WTC11 (cell line): Measurements from ENCODE around the gene CCDC92. TPM values are rescaled to one million over a fixed set of nuclear protein-coding genes. Genes with fewer than 3 reads are reported as not detected.

ENCODE experiments used
- ATAC-seq: fragments of 200-7000 bp; cut with Tn5 transposase; 2 replicates; pipeline ENCODE4 v1.10.0; 2021; ENCODE audit warnings: mild to moderate bottlenecking, moderate library complexity
- CTCF ChIA-PET: fragments of 300-600 bp; sonication (Branson Sonifier 250); formaldehyde crosslinking; loops from one replicate; lab custom pipeline; 2021; ENCODE audit warnings: antibody characterized with exemption; lab: Charles Lee
- POLR2A ChIA-PET: fragments of 350-600 bp; sonication (Branson Sonifier 250); formaldehyde crosslinking; loops from one replicate; lab custom pipeline; 2021; ENCODE audit warnings: antibody characterized with exemption; lab: Charles Lee
- DNase-seq: peaks from one replicate; pipeline ENCODE4 v3.0.0; 2021; ENCODE audit warnings: low spot score
- H3K27ac Mint-ChIP-seq: 2 replicates; pipeline ENCODE4 v1.8.0; 2021; ENCODE audit warnings: mixed read lengths
- H3K27me3 Mint-ChIP-seq: 2 replicates; pipeline ENCODE4 v1.8.0; 2021; ENCODE audit warnings: low read depth, mild to moderate bottlenecking, moderate library complexity, mixed read lengths
- H3K36me3 Mint-ChIP-seq: 2 replicates; pipeline ENCODE4 v1.8.0; 2021; ENCODE audit warnings: mixed read lengths
- H3K4me1 Mint-ChIP-seq: 2 replicates; pipeline ENCODE4 v1.8.0; 2022; ENCODE audit warnings: mixed read lengths
- H3K4me3 Mint-ChIP-seq: 2 replicates; pipeline ENCODE4 v1.8.0; 2021; ENCODE audit warnings: mild to moderate bottlenecking, moderate library complexity, mixed read lengths
- H3K9me3 Mint-ChIP-seq: 2 replicates; pipeline ENCODE4 v1.8.0; 2021; ENCODE audit warnings: mixed read lengths
- ATF1 ChIP-seq: sonication (generic); formaldehyde crosslinking; IDR thresholded peaks from 2 replicates; pipeline ENCODE4 v1.8.1; 2023; ENCODE audit warnings: mild to moderate bottlenecking, moderate library complexity, missing genetic modification reagents
- ESRRA ChIP-seq: sonication (generic); formaldehyde crosslinking; IDR thresholded peaks from 2 replicates; pipeline ENCODE4 v1.8.1; 2022; ENCODE audit warnings: mild to moderate bottlenecking, missing genetic modification reagents, borderline replicate concordance
- FOXJ3 ChIP-seq: sonication (generic); formaldehyde crosslinking; IDR thresholded peaks from 2 replicates; pipeline ENCODE4 v1.9.0; 2021; ENCODE audit warnings: missing genetic modification reagents, mild to moderate bottlenecking, borderline replicate concordance
- KAT7 ChIP-seq: sonication (generic); formaldehyde crosslinking; IDR thresholded peaks from 2 replicates; pipeline ENCODE4 v1.8.1; 2023; ENCODE audit warnings: missing genetic modification reagents, mild to moderate bottlenecking, borderline replicate concordance
- PRRX2 ChIP-seq: fragments of 250-450 bp; sonication (Bioruptor Pico); IDR thresholded peaks from 2 replicates; pipeline ENCODE4 v1.8.0; 2021; ENCODE audit warnings: mild to moderate bottlenecking
- ZBTB21 ChIP-seq: sonication (generic); formaldehyde crosslinking; IDR thresholded peaks from 2 replicates; pipeline ENCODE4 v1.8.1; 2023; ENCODE audit warnings: mild to moderate bottlenecking, missing genetic modification reagents, borderline replicate concordance
- ZNF121 ChIP-seq: sonication (generic); formaldehyde crosslinking; IDR thresholded peaks from 2 replicates; pipeline ENCODE4 v1.8.0; 2023; ENCODE audit warnings: missing genetic modification reagents
- ZNF138 ChIP-seq: sonication (generic); formaldehyde crosslinking; conservative IDR thresholded peaks from 2 replicates; pipeline ENCODE4 v1.8.1; 2022; ENCODE audit warnings: mild to moderate bottlenecking, moderate library complexity, missing genetic modification reagents
- ZNF317 ChIP-seq: sonication (generic); formaldehyde crosslinking; IDR thresholded peaks from 2 replicates; pipeline ENCODE4 v1.8.1; 2023; ENCODE audit warnings: low read depth, mild to moderate bottlenecking, moderate library complexity, missing genetic modification reagents, borderline replicate concordance
- ZNF423 ChIP-seq: fragments of 250-450 bp; sonication (Bioruptor Pico); IDR thresholded peaks from 2 replicates; pipeline ENCODE4 v2.1.2; 2022; ENCODE audit warnings: mild to moderate bottlenecking, moderate library complexity
- ZNF671 ChIP-seq: fragments of 250-450 bp; sonication (Bioruptor Pico); IDR thresholded peaks from 2 replicates; pipeline ENCODE4 v1.8.0; 2021; ENCODE audit warnings: mild to moderate bottlenecking
- total RNA-seq: library from RNA; stranded (reverse); gene quantifications from 3 replicates; pipeline ENCODE4 v1.2.3, GENCODE V29; 2021
- TF ChIP-seq, protein P1 (sequence below): sonication (generic); formaldehyde crosslinking; IDR thresholded peaks from 2 replicates; pipeline ENCODE4 v1.8.1; 2023; ENCODE audit warnings: mild to moderate bottlenecking, missing genetic modification reagents, moderate library complexity
- TF ChIP-seq, protein P2 (sequence below): fragments of 250-450 bp; sonication (Bioruptor Pico); IDR thresholded peaks from 2 replicates; pipeline ENCODE4 v1.9.0; 2021; ENCODE audit warnings: moderate library complexity, mild to moderate bottlenecking, inconsistent platforms, borderline replicate concordance
- TF ChIP-seq, protein P3 (sequence below): fragments of 250-450 bp; sonication (Bioruptor Pico); IDR thresholded peaks from 2 replicates; pipeline ENCODE4 v1.8.0; 2021; ENCODE audit warnings: mild to moderate bottlenecking
- TF ChIP-seq, protein P4 (sequence below): sonication (generic); formaldehyde crosslinking; IDR thresholded peaks from 2 replicates; pipeline ENCODE4 v1.8.0; 2023; ENCODE audit warnings: missing genetic modification reagents, mild to moderate bottlenecking, borderline replicate concordance
- TF ChIP-seq, protein P5 (sequence below): fragments of 250-450 bp; sonication (Bioruptor Pico); IDR thresholded peaks from 2 replicates; pipeline ENCODE4 v1.9.0; 2021; ENCODE audit warnings: mild to moderate bottlenecking
- TF ChIP-seq, protein P6 (sequence below): sonication (generic); formaldehyde crosslinking; IDR thresholded peaks from 2 replicates; pipeline ENCODE4 v1.8.1; 2023; ENCODE audit warnings: mild to moderate bottlenecking, missing genetic modification reagents

The CCDC92 gene
- total RNA-seq, 1 experiment from 2014 or later = 2.7 TPM

DNA sequence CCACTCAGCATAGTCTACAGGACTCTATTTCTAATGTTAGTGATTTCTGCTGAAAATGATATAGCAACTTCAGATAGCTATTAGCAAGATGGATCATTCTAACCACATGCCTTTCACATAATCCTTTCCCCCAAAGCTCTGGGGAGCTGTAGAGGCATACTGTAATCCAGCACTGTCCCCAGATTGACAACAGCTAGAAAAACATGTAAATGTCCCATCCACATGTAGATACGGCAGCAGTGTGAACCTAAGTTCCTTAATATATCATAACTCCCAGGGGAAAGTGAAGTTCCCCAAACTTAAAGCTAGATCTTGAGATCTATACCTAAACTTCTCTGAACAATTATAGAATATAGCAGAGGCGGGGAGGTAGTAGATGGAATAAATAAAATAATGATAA lies 14.4 kb upstream of the CCDC92 start (continued):
- TF ChIP-seq, protein P1, sequence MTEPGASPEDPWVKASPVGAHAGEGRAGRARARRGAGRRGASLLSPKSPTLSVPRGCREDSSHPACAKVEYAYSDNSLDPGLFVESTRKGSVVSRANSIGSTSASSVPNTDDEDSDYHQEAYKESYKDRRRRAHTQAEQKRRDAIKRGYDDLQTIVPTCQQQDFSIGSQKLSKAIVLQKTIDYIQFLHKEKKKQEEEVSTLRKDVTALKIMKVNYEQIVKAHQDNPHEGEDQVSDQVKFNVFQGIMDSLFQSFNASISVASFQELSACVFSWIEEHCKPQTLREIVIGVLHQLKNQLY = no peak
- TF ChIP-seq, protein P2, sequence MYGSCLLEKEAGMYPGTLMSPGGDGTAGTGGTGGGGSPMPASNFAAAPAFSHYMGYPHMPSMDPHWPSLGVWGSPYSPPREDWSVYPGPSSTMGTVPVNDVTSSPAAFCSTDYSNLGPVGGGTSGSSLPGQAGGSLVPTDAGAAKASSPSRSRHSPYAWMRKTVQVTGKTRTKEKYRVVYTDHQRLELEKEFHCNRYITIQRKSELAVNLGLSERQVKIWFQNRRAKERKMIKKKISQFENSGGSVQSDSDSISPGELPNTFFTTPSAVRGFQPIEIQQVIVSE (CRISPR knock-in tag) = no peak
- TF ChIP-seq KAT7 (CRISPR knock-in tag) (no peak), ZNF317 (no peak)
- TF ChIP-seq, protein P3, sequence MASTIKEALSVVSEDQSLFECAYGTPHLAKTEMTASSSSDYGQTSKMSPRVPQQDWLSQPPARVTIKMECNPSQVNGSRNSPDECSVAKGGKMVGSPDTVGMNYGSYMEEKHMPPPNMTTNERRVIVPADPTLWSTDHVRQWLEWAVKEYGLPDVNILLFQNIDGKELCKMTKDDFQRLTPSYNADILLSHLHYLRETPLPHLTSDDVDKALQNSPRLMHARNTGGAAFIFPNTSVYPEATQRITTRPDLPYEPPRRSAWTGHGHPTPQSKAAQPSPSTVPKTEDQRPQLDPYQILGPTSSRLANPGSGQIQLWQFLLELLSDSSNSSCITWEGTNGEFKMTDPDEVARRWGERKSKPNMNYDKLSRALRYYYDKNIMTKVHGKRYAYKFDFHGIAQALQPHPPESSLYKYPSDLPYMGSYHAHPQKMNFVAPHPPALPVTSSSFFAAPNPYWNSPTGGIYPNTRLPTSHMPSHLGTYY (CRISPR knock-in tag) = no peak

DNA sequence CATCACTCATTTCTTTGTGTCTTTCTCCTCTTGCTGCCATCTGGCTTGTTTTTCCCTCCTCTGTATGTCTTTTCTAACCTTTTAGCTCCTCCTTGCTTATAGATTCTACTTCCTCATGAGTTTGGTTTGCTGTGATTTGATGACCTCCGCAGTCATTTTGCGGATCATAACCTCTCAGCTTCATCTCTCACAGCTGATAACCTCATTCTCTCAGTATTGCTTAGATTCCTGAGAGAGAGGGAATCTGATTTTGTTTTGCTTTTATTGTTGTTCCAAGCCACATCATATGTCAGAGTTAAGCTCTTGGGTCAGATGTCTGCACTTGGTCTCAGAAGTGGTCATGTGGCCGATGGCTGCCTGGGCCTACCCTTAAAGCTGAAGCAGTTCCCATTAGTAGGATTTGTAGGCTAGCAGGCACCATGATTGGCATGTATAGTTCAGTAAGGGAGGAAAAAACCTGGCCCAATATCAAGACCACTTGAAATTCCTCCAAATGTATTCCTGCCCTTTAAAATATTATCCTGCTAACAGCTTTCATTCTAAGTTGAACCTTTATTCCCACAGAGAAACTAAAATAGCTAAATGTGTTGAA lies 13.8 kb upstream of the CCDC92 start:
- no peak for ATAC-seq
- H3K36me3 Mint-ChIP-seq = peaks cover 16% of the 10 kb centered on the region; the same call in 1 of the 2 replicates
- TF ChIP-seq ZNF121 (CRISPR knock-in tag) (no peak), ZBTB21 (CRISPR knock-in tag) (no peak), ATF1 (CRISPR knock-in tag) (no peak)
- no peaks in the 10 kb centered on the region for H3K9me3 Mint-ChIP-seq
- POLR2A ChIA-PET = no interaction called here
- no peak overlapping the region for H3K27ac Mint-ChIP-seq
- H3K27me3 Mint-ChIP-seq = no peaks in the 10 kb centered on the region
- no peak overlapping the region for H3K4me3 Mint-ChIP-seq
- no peak for DNase-seq
- H3K4me1 Mint-ChIP-seq = 0 out of 2 replicates have a peak, but pooled peaks cover 3% of the 10 kb centered on the region
- CTCF ChIA-PET = interaction anchor here (1.0 to 1.7 kb wide), 3 partner anchors 46 to 144 kb away, joined by 3 to 10 read pairs (median 4); no protein-coding TSS in a partner anchor

DNA sequence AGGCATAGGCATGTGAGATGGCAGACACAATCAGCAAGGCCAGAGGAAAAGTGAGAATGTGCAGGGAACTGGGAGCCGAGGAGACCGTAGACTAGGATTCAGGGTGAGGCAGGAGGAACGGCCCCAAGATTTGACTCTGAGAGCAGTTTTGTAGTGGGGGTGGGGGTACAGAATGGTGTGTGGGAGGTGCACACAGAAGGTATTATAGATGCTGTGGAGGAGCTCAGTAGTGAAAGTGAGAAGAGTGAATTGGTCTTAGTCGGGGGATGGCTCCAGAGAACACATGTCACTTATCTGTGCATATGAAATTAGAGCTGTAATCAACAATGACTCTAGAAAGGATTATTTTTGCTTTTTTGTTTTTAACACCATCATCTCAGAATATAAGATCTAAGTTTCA lies 12.3 kb upstream of the CCDC92 start:
- no peak overlapping the region for H3K27ac Mint-ChIP-seq
- H3K9me3 Mint-ChIP-seq = no peaks in the 10 kb centered on the region
- ATAC-seq (no peak), DNase-seq (no peak)
- no peak overlapping the region for H3K4me3 Mint-ChIP-seq
- H3K27me3 Mint-ChIP-seq = no peaks in the 10 kb centered on the region
- peaks cover 12% of the 10 kb centered on the region; the same call in 1 of the 2 replicates for H3K36me3 Mint-ChIP-seq
- 0 out of 2 replicates have a peak, but pooled peaks cover 3% of the 10 kb centered on the region for H3K4me1 Mint-ChIP-seq
- ChIA-PET POLR2A (no interaction called here), CTCF (interaction anchor here (0.6 to 1.4 kb wide), 9 partner anchors 12 to 223 kb away, joined by 3 to 7 read pairs (median 3); partner anchors contain the start of genes CCDC92 and ZNF664)
- TF ChIP-seq, protein P4, sequence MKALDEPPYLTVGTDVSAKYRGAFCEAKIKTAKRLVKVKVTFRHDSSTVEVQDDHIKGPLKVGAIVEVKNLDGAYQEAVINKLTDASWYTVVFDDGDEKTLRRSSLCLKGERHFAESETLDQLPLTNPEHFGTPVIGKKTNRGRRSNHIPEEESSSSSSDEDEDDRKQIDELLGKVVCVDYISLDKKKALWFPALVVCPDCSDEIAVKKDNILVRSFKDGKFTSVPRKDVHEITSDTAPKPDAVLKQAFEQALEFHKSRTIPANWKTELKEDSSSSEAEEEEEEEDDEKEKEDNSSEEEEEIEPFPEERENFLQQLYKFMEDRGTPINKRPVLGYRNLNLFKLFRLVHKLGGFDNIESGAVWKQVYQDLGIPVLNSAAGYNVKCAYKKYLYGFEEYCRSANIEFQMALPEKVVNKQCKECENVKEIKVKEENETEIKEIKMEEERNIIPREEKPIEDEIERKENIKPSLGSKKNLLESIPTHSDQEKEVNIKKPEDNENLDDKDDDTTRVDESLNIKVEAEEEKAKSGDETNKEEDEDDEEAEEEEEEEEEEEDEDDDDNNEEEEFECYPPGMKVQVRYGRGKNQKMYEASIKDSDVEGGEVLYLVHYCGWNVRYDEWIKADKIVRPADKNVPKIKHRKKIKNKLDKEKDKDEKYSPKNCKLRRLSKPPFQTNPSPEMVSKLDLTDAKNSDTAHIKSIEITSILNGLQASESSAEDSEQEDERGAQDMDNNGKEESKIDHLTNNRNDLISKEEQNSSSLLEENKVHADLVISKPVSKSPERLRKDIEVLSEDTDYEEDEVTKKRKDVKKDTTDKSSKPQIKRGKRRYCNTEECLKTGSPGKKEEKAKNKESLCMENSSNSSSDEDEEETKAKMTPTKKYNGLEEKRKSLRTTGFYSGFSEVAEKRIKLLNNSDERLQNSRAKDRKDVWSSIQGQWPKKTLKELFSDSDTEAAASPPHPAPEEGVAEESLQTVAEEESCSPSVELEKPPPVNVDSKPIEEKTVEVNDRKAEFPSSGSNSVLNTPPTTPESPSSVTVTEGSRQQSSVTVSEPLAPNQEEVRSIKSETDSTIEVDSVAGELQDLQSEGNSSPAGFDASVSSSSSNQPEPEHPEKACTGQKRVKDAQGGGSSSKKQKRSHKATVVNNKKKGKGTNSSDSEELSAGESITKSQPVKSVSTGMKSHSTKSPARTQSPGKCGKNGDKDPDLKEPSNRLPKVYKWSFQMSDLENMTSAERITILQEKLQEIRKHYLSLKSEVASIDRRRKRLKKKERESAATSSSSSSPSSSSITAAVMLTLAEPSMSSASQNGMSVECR (CRISPR knock-in tag) = no peak
- TF ChIP-seq PRRX2 (no peak), ATF1 (CRISPR knock-in tag) (no peak), ZNF138 (no peak), ZNF671 (CRISPR knock-in tag) (no peak), ZNF423 (CRISPR knock-in tag) (no peak), ESRRA (no peak), FOXJ3 (CRISPR knock-in tag) (no peak)
- TF ChIP-seq, protein P5, sequence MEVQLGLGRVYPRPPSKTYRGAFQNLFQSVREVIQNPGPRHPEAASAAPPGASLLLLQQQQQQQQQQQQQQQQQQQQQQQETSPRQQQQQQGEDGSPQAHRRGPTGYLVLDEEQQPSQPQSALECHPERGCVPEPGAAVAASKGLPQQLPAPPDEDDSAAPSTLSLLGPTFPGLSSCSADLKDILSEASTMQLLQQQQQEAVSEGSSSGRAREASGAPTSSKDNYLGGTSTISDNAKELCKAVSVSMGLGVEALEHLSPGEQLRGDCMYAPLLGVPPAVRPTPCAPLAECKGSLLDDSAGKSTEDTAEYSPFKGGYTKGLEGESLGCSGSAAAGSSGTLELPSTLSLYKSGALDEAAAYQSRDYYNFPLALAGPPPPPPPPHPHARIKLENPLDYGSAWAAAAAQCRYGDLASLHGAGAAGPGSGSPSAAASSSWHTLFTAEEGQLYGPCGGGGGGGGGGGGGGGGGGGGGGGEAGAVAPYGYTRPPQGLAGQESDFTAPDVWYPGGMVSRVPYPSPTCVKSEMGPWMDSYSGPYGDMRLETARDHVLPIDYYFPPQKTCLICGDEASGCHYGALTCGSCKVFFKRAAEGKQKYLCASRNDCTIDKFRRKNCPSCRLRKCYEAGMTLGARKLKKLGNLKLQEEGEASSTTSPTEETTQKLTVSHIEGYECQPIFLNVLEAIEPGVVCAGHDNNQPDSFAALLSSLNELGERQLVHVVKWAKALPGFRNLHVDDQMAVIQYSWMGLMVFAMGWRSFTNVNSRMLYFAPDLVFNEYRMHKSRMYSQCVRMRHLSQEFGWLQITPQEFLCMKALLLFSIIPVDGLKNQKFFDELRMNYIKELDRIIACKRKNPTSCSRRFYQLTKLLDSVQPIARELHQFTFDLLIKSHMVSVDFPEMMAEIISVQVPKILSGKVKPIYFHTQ (CRISPR knock-in tag) = no peak
- TF ChIP-seq, protein P3 (CRISPR knock-in tag) = no peak
- TF ChIP-seq, protein P6, sequence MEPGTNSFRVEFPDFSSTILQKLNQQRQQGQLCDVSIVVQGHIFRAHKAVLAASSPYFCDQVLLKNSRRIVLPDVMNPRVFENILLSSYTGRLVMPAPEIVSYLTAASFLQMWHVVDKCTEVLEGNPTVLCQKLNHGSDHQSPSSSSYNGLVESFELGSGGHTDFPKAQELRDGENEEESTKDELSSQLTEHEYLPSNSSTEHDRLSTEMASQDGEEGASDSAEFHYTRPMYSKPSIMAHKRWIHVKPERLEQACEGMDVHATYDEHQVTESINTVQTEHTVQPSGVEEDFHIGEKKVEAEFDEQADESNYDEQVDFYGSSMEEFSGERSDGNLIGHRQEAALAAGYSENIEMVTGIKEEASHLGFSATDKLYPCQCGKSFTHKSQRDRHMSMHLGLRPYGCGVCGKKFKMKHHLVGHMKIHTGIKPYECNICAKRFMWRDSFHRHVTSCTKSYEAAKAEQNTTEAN (CRISPR knock-in tag) = no peak
